Tibial nerve (tissue), 4 donors: ENCODE measurements around the gene COIL. TPM values are rescaled to one million over a fixed set of nuclear protein-coding genes. Genes with fewer than 3 reads are reported as not detected.

ENCODE experiments used
- DNase-seq, 2 donors: peaks; one replicate each; pipeline ENCODE4 v3.0.0-alpha.2; 2019; ENCODE audit warnings: low spot score in 2 of 2
- H3K27ac ChIP-seq, 4 donors: fragments of 200-600 bp; sonication (generic) in 3 of 4; one replicate each; pipeline ENCODE4 v1.5.1; 2017 to 2019; ENCODE audit warnings: mild to moderate bottlenecking in 1 of 4
- H3K27me3 ChIP-seq, 2 donors: fragments of 200-600 bp; sonication (generic) in 1 of 2; one replicate each; pipeline versions ENCODE4 v1.5.1 to v1.6.0; 2017 to 2019
- H3K36me3 ChIP-seq, 3 donors: fragments of 200-600 bp; sonication (generic); one replicate each; pipeline ENCODE4 v1.5.1; 2018 to 2019
- H3K4me1 ChIP-seq, 4 donors: fragments of 200-600 bp; sonication (generic) in 3 of 4; one replicate each; pipeline ENCODE4 v1.5.1; 2017 to 2019
- H3K4me3 ChIP-seq, 4 donors: fragments of 200-600 bp; sonication (generic) in 3 of 4; one replicate each; pipeline ENCODE4 v1.5.1; 2017 to 2019; ENCODE audit warnings: mild to moderate bottlenecking in 1 of 4, moderate library complexity in 1 of 4
- H3K9me3 ChIP-seq, 4 donors: fragments of 200-600 bp; sonication (generic) in 3 of 4; one replicate each; pipeline ENCODE4 v1.5.1; 2017 to 2019
- CTCF ChIP-seq, 5 experiments: fragments of 200-600 bp in 3 of 5; fragments of 450-650 bp in 2 of 5; sonication (generic) in 3 of 5; IDR thresholded peaks; one replicate each; pipeline ENCODE4 v1.5.1; 2016 to 2019; ENCODE audit warnings: antibody characterized with exemption in 5 of 5, mild to moderate bottlenecking in 3 of 5, moderate library complexity in 2 of 5
- EP300 ChIP-seq, 2 donors: sonication (generic); formaldehyde crosslinking; IDR thresholded peaks; one replicate each; pipeline ENCODE4 v1.6.1; 2017; ENCODE audit warnings: antibody characterized with exemption in 2 of 2, mild to moderate bottlenecking in 1 of 2
- POLR2A ChIP-seq, 2 donors: fragments of 450-650 bp; IDR thresholded peaks; one replicate each; pipeline ENCODE4 v1.6.1; 2017; ENCODE audit warnings: antibody characterized with exemption in 2 of 2, mild to moderate bottlenecking in 2 of 2, moderate library complexity in 2 of 2
- WGBS, 2 donors: methylation state at CpG; one replicate each; pipeline ENCODE4 v1.1.5; 2018; 5-methylcytosine and 5-hydroxymethylcytosine counted together
- total RNA-seq, 4 donors: library from RNA; depleted of rRNA; stranded (reverse); fragments of >200 nt; gene quantifications; one replicate each; pipeline ENCODE4 v1.1.0, GENCODE V29; 2016

The COIL gene
- total RNA-seq, 4 donors from 2014 or later, result 9.2 to 13.1 (median 9.7) TPM

- 91 to 92% methylated on average over 3 of the region's 3 CpGs for WGBS, 2 donors
- no peaks in the 10 kb centered on the region for H3K27me3 ChIP-seq
- DNase-seq, result no peak
- no peak overlapping the region for H3K4me3 ChIP-seq
- no peak overlapping the region for H3K27ac ChIP-seq
- H3K4me1 ChIP-seq, result no peaks in the 10 kb centered on the region
- H3K9me3 ChIP-seq, result no peaks in the 10 kb centered on the region
- TF ChIP-seq CTCF (IDR thresholded peaks at IDR 0.05) (no peak), EP300 (IDR thresholded peaks at IDR 0.05) (no peak), POLR2A (IDR thresholded peaks at IDR 0.05) (no peak)
- peaks cover 0 to 59% (median 5%) of the 10 kb centered on the region in 3 donors for H3K36me3 ChIP-seq
Observed at GRCh38 chr17:56935461-56935860, 25.4 kb downstream of the COIL start.

GRCh38 chr17:56934280-56934679 lies 26.6 kb downstream of the COIL start:
- WGBS, 2 donors, result 93 to 98% methylated on average over 4 of the region's 4 CpGs
- peaks cover 0 to 53% (median 5%) of the 10 kb centered on the region in 3 donors for H3K36me3 ChIP-seq
- no peaks in the 10 kb centered on the region for H3K4me1 ChIP-seq

GRCh38 chr17:56933868-56934267 lies 27.0 kb downstream of the COIL start:
- H3K27ac ChIP-seq, result no peak overlapping the region
- 91 to 94% methylated on average over 1 of the region's 1 CpG for WGBS, 2 donors
- H3K9me3 ChIP-seq, result no peaks in the 10 kb centered on the region
- TF ChIP-seq POLR2A (IDR thresholded peaks at IDR 0.05), result no peak
- TF ChIP-seq CTCF (IDR thresholded peaks at IDR 0.05), result no peak
- no peak for TF ChIP-seq EP300 (IDR thresholded peaks at IDR 0.05)
- no peak for DNase-seq
- H3K4me1 ChIP-seq, result no peaks in the 10 kb centered on the region
- H3K4me3 ChIP-seq, result no peak overlapping the region
- H3K27me3 ChIP-seq, result no peaks in the 10 kb centered on the region
- peaks cover 0 to 50% (median 5%) of the 10 kb centered on the region in 3 donors for H3K36me3 ChIP-seq

More at GRCh38 chr17:56934280-56934679, 26.6 kb downstream of the COIL start:
- H3K27me3 ChIP-seq, result no peaks in the 10 kb centered on the region
- no peak overlapping the region for H3K4me3 ChIP-seq
- H3K27ac ChIP-seq, result no peak overlapping the region
- TF ChIP-seq CTCF (IDR thresholded peaks at IDR 0.05) (no peak), EP300 (IDR thresholded peaks at IDR 0.05) (no peak), POLR2A (IDR thresholded peaks at IDR 0.05) (no peak)
- no peaks in the 10 kb centered on the region for H3K9me3 ChIP-seq
- DNase-seq, result no peak

GRCh38 chr17:56933151-56933745 lies 27.6 kb downstream of the COIL start:
- WGBS, 2 donors, result 93 to 96% methylated on average over 8 of the region's 8 CpGs
- Histone ChIP-seq H3K27me3 (no peaks in the 10 kb centered on the region), H3K36me3 (peaks cover 0 to 44% (median 4%) of the 10 kb centered on the region in 3 donors), H3K4me1 (no peaks in the 10 kb centered on the region), H3K9me3 (no peaks in the 10 kb centered on the region), H3K27ac (no peak overlapping the region), H3K4me3 (no peak overlapping the region)
- DNase-seq, result no peak
- TF ChIP-seq CTCF (IDR thresholded peaks at IDR 0.05), result no peak
- TF ChIP-seq POLR2A (IDR thresholded peaks at IDR 0.05), result no peak
- no peak for TF ChIP-seq EP300 (IDR thresholded peaks at IDR 0.05)

- 90 to 93% methylated on average over 2 of the region's 2 CpGs for WGBS, 2 donors
Observed at GRCh38 chr17:56930739-56931337, 30.0 kb downstream of the COIL start.

More at GRCh38 chr17:56930739-56931337, 30.0 kb downstream of the COIL start:
- H3K4me3 ChIP-seq, result no peak overlapping the region
- no peaks in the 10 kb centered on the region for H3K27me3 ChIP-seq
- H3K9me3 ChIP-seq, result no peaks in the 10 kb centered on the region
- H3K36me3 ChIP-seq, result peaks cover 0 to 21% (median 0%) of the 10 kb centered on the region in 3 donors
- DNase-seq, result no peak
- H3K27ac ChIP-seq, result no peak overlapping the region
- no peaks in the 10 kb centered on the region for H3K4me1 ChIP-seq
- TF ChIP-seq POLR2A (IDR thresholded peaks at IDR 0.05) (no peak), CTCF (IDR thresholded peaks at IDR 0.05) (no peak), EP300 (IDR thresholded peaks at IDR 0.05) (no peak)
